HG03442 (cell line): ENCODE data around the gene SLC30A3.

Source experiments
- ATAC-seq: cut with Tn5 transposase; IDR thresholded peaks from one replicate; pipeline ENCODE4 v1.9.1; 2021; ENCODE audit warnings: mild to moderate bottlenecking, moderate library complexity; ENCODE audit not compliant: unreplicated experiment

The SLC30A3 gene

DNA sequence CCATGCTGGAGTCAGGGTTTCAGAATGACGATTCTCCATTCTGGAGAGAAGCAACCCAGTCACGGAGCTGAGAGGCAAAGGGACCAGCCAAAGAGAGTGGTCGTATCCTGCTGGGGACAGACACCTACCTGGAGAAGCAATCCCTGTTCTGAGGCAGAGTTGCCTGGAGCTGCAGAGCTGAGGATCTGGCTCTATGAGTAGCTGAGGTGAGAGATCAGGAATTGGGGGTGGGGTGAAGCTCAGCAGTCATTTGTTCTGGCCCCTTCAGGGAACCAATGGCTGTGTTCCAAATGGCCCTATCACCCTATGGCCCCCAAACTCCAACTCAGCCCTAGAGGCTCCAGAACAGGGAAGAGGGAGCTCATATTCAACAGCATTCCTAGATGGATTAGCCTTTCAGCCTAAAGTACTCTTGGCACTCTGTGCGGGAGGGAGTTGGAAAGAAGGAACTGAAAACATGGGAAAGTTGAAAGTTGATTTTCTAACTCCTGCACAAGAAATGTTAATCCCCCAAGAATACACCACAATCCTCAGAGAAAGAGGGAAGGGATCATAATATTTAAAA is 54.3 kb downstream of the SLC30A3 start:
- ATAC-seq = no peak

DNA sequence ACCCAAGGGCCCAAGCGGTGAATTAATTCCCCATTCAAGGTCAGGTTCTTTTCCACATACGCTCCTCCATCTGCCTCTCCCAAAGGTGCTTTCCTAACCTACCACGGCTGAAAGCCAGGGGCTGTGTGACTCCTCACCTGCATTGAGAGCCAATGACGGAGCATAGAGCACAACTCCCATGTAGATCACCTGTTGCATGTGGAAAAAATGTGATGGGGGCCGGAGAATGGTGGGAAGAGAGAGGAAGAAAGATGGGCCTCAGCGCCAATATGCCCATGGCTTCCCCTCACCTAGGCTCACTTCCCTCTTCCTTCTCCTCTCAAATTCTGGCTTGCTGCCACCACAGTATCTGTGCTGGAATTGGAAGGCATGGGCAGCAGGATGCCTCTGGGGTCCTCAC is 56.5 kb downstream of the SLC30A3 start:
- ATAC-seq = no peak

DNA sequence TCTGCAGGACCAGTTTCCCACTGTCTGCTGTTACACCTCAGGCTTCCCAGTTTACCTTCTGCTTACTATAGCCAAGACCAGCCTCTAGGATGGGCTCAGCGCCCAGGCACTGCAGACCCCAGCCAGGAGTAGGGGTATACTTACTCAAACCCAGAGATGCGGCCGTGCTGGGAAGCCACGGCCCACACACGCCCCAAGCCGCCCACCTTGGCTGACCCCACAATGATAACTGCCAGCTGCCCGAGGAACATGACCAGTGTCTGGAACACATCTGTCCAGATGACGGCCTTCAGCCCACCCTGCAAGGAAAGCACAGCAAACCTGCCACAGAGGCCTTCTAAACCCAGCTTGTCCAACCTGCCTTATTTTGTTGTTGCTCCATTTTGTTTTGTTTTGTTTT is 57.6 kb downstream of the SLC30A3 start:
- no peak for ATAC-seq

DNA sequence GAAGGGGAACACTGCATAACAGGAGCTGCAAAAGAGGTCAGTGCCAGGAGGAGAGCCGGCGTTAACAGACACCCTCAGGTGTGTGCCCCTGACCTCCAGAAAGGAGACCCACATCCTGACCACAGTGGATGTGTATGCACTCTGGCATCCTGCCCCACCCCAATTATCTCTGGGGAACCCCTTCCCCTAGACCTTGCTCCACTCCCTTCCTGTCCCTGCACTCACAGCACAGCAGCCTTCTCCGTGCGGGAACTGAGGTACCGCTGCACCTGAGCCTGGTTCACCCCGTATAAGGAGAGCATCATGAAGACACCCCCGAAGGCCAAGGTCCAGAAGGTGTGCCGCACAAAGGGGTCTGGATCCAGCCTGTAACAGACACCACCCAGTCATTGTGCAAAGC is 58.3 kb downstream of the SLC30A3 start:
- ATAC-seq = no peak

DNA sequence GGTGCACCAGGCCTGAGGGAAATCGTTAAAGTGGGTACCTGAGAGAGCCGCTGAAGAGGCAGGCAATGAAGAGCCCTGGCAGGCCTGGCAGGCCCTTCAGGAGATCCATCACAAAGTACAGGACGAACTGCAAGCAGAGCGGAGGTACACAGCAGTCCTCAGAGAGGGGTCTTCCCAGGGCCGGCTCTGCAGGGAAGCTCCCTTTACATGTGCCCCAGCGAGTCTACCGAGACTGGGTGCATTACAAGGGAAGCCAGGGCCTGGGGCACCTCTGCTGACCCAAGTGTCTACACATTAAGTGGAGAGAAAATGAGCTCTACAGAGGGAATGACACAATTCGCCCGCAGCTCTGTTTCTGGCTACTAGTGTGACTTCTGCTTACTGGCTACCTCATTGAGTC is 59.1 kb downstream of the SLC30A3 start:
- no peak for ATAC-seq
